Measurements from ENCODE around the gene B4GALT7.

DNA sequence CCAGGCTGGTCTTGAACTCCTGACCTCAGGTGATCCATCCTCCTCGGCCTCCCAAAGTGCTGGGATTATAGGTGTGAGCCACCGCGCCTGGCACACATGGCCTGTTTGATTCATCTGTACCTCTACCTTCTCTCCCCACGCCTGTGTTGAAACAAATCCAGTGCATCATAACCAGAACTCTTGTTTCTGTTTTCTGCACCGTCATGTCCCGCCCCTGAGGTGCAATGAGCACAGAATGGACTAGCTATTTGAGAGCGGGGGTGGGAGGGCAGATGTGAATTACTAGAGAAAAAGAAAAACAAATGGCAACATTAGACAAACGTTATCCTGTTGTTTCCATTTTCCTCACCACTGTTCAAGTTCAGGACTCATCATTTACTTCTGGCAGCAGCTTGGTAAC, 34.9 kb upstream of the B4GALT7 start:
- no peak for TF ChIP-seq EZH2 (IDR thresholded peaks at IDR 0.05; ENCODE audit: insufficient read depth, poor library complexity, severe bottlenecking)
- no peak for TF ChIP-seq EZH2phosphoT487 (IDR thresholded peaks at IDR 0.05; ENCODE audit: insufficient read depth, low read depth)

Measured in GM23248 (cell line).